Activated CD8-positive, alpha-beta memory T cell treated with anti-CD3 and anti-CD28 coated beads, Interleukin-2, amount 50 U/mL, for 1 hour (primary cell): Measurements from ENCODE around the gene SEC62.
"Not testable (repeated sequence)": the region's sequence is repeated elsewhere in the genome, so short reads cannot be mapped to it uniquely, and the experiment has no call there.

Source experiments
- DNase-seq: peaks from one replicate; pipeline ENCODE4 v3.0.0-alpha.2; 2020; ENCODE audit errors: extremely low read depth

Gene SEC62

GRCh38 chr3:170016057-170016456 is 49.5 kb downstream of the SEC62 start:
- no peak for DNase-seq

GRCh38 chr3:170019306-170019705 is 52.7 kb downstream of the SEC62 start:
- not testable (repeated sequence) for DNase-seq

- no peak for DNase-seq
Observed at GRCh38 chr3:170021083-170021482, 54.5 kb downstream of the SEC62 start.

- DNase-seq = no peak
Observed at GRCh38 chr3:170022336-170022735, 55.7 kb downstream of the SEC62 start.

GRCh38 chr3:170023165-170023564 is 56.6 kb downstream of the SEC62 start:
- DNase-seq = no peak

- no peak for DNase-seq
Observed at GRCh38 chr3:170024581-170024980, 58.0 kb downstream of the SEC62 start.

GRCh38 chr3:170027233-170028102 is 60.9 kb downstream of the SEC62 start:
- no peak for DNase-seq

GRCh38 chr3:170033489-170033888 is 66.9 kb downstream of the SEC62 start:
- peak; percentile 29 for DNase-seq

GRCh38 chr3:170037463-170038433 is 71.1 kb downstream of the SEC62 start, which contains the start of gene GPR160:
Gene GPR160, plus strand, starts transcription at chr3:170037995. Its CDS starts 45,978 bp downstream, at chr3:170083973.
- DNase-seq = peak; percentile 43

GRCh38 chr3:170038434-170039110 is 72.0 kb downstream of the SEC62 start:
- DNase-seq = no peak

- DNase-seq = no peak
Observed at GRCh38 chr3:170040418-170040817, 73.8 kb downstream of the SEC62 start.

GRCh38 chr3:170043506-170043905 is 76.9 kb downstream of the SEC62 start:
- no peak for DNase-seq

- DNase-seq = no peak
Observed at GRCh38 chr3:170044271-170044670, 77.7 kb downstream of the SEC62 start.

- DNase-seq = no peak
Observed at GRCh38 chr3:170044795-170045244, 78.2 kb downstream of the SEC62 start.

- no peak for DNase-seq
Observed at GRCh38 chr3:170046269-170047132, 79.9 kb downstream of the SEC62 start.

- no peak for DNase-seq
Observed at GRCh38 chr3:170047133-170047404, 80.5 kb downstream of the SEC62 start.
